ENCODE measurements around the gene ZNF222. TPM values are rescaled to one million over a fixed set of nuclear protein-coding genes. Genes with fewer than 3 reads are reported as not detected.

The ZNF222 gene
- total and polyA plus RNA-seq, 2 of the 4 experiments (the other 2 are of a cell fraction), result 3.2 to 7.0 TPM

Small RNA genes lying within 50 kb of the gene (microRNA-seq; reads per million reads assigned to microRNA genes)
- not detected for gene AC006213.5 (ENCODE audit: insufficient read depth, insufficient read length)

Small RNA genes lying within 50 kb of the gene (small RNA-seq; reads per million reads assigned to genes)
- gene AC006213.5, result 0 reads per million in 5 experiments

Other genes with a start within 250 kb of the ZNF222 start
- 0.54 and 0.83 TPM in 2 replicates for gene KCNN4, start 244.4 kb upstream of the ZNF222 start, total RNA-seq (2012; rRNA removed)
- 0.99 and 1.2 TPM in 2 replicates for gene KCNN4, start 244.4 kb upstream of the ZNF222 start, polyA plus RNA-seq (2012; rRNA removed)
- under 0.01 and 0.36 TPM in 2 replicates for gene LYPD5, start 222.9 kb upstream of the ZNF222 start, total RNA-seq (2012; rRNA removed)
- gene LYPD5, start 222.9 kb upstream of the ZNF222 start, polyA plus RNA-seq (2012; rRNA removed), result 0.27 and 0.31 TPM in 2 replicates
- gene ZNF283, start 198.1 kb upstream of the ZNF222 start, total RNA-seq (2012; rRNA removed), result 5.0 and 10.3 TPM in 2 replicates
- gene ZNF283, start 198.1 kb upstream of the ZNF222 start, polyA plus RNA-seq (2012; rRNA removed), result 1.2 and 2.1 TPM in 2 replicates
- 1.1 and 2.2 TPM in 2 replicates for gene ZNF404, start 141.4 kb upstream of the ZNF222 start, total RNA-seq (2012; rRNA removed)
- 2.9 and 3.2 TPM in 2 replicates for gene ZNF404, start 141.4 kb upstream of the ZNF222 start, polyA plus RNA-seq (2012; rRNA removed)
- gene ZNF45, start 90.1 kb upstream of the ZNF222 start, total RNA-seq (2012; rRNA removed), result 15.0 and 18.1 TPM in 2 replicates
- 7.6 and 7.8 TPM in 2 replicates for gene ZNF45, start 90.1 kb upstream of the ZNF222 start, polyA plus RNA-seq (2012; rRNA removed)
- gene ZNF221, start 74.2 kb upstream of the ZNF222 start, total RNA-seq (2012; rRNA removed), result 10.3 and 10.6 TPM in 2 replicates
- 0.93 and 1.0 TPM in 2 replicates for gene ZNF221, start 74.2 kb upstream of the ZNF222 start, polyA plus RNA-seq (2012; rRNA removed)
- 9.0 and 10.8 TPM in 2 replicates for gene ZNF155, start 41.2 kb upstream of the ZNF222 start, total RNA-seq (2012; rRNA removed)
- 2.5 and 3.5 TPM in 2 replicates for gene ZNF155, start 41.2 kb upstream of the ZNF222 start, polyA plus RNA-seq (2012; rRNA removed)
- gene ZNF230, start 22.4 kb upstream of the ZNF222 start, total RNA-seq (2012; rRNA removed), result 3.4 and 5.0 TPM in 2 replicates
- gene ZNF230, start 22.4 kb upstream of the ZNF222 start, polyA plus RNA-seq (2012; rRNA removed), result 1.4 and 1.5 TPM in 2 replicates
- 6.1 and 16.5 TPM in 2 replicates for gene ZNF223, start 26.7 kb downstream of the ZNF222 start, total RNA-seq (2012; rRNA removed)
- gene ZNF223, start 26.7 kb downstream of the ZNF222 start, polyA plus RNA-seq (2012; rRNA removed), result 2.1 and 2.3 TPM in 2 replicates
- 4.1 and 5.0 TPM in 2 replicates for gene ZNF284, start 46.8 kb downstream of the ZNF222 start, total RNA-seq (2012; rRNA removed)
- gene ZNF284, start 46.8 kb downstream of the ZNF222 start, polyA plus RNA-seq (2012; rRNA removed), result 0.96 and 1.2 TPM in 2 replicates
- 24.4 and 26.3 TPM in 2 replicates for gene ZNF224, start 69.0 kb downstream of the ZNF222 start, total RNA-seq (2012; rRNA removed)
- 5.7 and 10.3 TPM in 2 replicates for gene ZNF224, start 69.0 kb downstream of the ZNF222 start, polyA plus RNA-seq (2012; rRNA removed)
- gene ZNF225, start 88.0 kb downstream of the ZNF222 start, total RNA-seq (2012; rRNA removed), result 5.7 and 6.1 TPM in 2 replicates
- gene ZNF225, start 88.0 kb downstream of the ZNF222 start, polyA plus RNA-seq (2012; rRNA removed), result 1.1 and 1.5 TPM in 2 replicates
- 11.9 and 15.8 TPM in 2 replicates for gene ZNF234, start 116.2 kb downstream of the ZNF222 start, total RNA-seq (2012; rRNA removed)
- 2.6 and 4.0 TPM in 2 replicates for gene ZNF234, start 116.2 kb downstream of the ZNF222 start, polyA plus RNA-seq (2012; rRNA removed)
- 14.0 and 16.7 TPM in 2 replicates for gene ZNF226, start 139.7 kb downstream of the ZNF222 start, total RNA-seq (2012; rRNA removed)
- gene ZNF226, start 139.7 kb downstream of the ZNF222 start, polyA plus RNA-seq (2012; rRNA removed), result 12.6 and 15.7 TPM in 2 replicates
- gene ZNF227, start 187.2 kb downstream of the ZNF222 start, total RNA-seq (2012; rRNA removed), result 17.8 and 19.2 TPM in 2 replicates
- 3.4 and 4.9 TPM in 2 replicates for gene ZNF227, start 187.2 kb downstream of the ZNF222 start, polyA plus RNA-seq (2012; rRNA removed)
- gene ZNF233, start 234.5 kb downstream of the ZNF222 start, total RNA-seq (2012; rRNA removed), result 0.56 and 0.72 TPM in 2 replicates
- gene ZNF233, start 234.5 kb downstream of the ZNF222 start, polyA plus RNA-seq (2012; rRNA removed), result 0.26 and 0.39 TPM in 2 replicates